Endothelial cell of umbilical vein (primary cell): ENCODE measurements around the gene PLXNB1. TPM values are rescaled to one million over a fixed set of nuclear protein-coding genes. Genes with fewer than 3 reads are reported as not detected.

Experiments
- BruUV-seq: library from RNA; stranded (reverse); fragments of 400-500 nt; replicated peaks from 2 replicates; lab custom pipeline; 2021; lab: Mats Ljungman, UMichigan
- CTCF ChIA-PET: fragments of 300-600, 350-600 bp; sonication (Branson Sonifier 250); formaldehyde crosslinking; loops from one replicate; lab custom pipeline; 2021; ENCODE audit warnings: antibody characterized with exemption, inconsistent platforms; lab: Charles Lee
- POLR2A ChIA-PET: fragments of 300-600, 350-600 bp; sonication (Branson Sonifier 250); formaldehyde crosslinking; loops from one replicate; lab custom pipeline; 2021; ENCODE audit warnings: antibody characterized with exemption, inconsistent platforms; lab: Charles Lee
- DNase-seq: peaks from one replicate; pipeline ENCODE4 v3.0.0-alpha.2; 2011; ENCODE audit warnings: low read depth, low spot score
- FAIRE-seq: peaks from 2 replicates; lab custom pipeline; 2011; peaks lifted over from hg19 to GRCh38; lab: Jason Lieb, UNC
- H2AFZ ChIP-seq: 2 replicates; pipeline ENCODE4 v1.6.0; 2012; ENCODE audit warnings: low read depth, low read length, control low read depth, inconsistent platforms
- H3K27ac ChIP-seq: 2 replicates; pipeline ENCODE4 v1.5.1; 2011; ENCODE audit warnings: low read depth, mild to moderate bottlenecking, control low read depth, low read length, moderate library complexity; ENCODE audit not compliant: insufficient read depth
- H3K27me3 ChIP-seq, 2 experiments: 2 replicates each; pipeline versions ENCODE4 v1.6.0 to v1.6.1; 2011; ENCODE audit warnings: low read length in 2 of 2, mixed read lengths in 1 of 2; ENCODE audit not compliant: control insufficient read depth in 2 of 2, insufficient read depth in 2 of 2
- H3K36me3 ChIP-seq, 2 experiments: 2 replicates in 1 of 2; 3 replicates in 1 of 2; pipeline ENCODE4 v1.5.1; 2011; ENCODE audit warnings: low read length in 2 of 2, mild to moderate bottlenecking in 1 of 2, moderate library complexity in 1 of 2; ENCODE audit not compliant: control insufficient read depth in 2 of 2, insufficient read depth in 2 of 2; ENCODE audit errors: extremely low read depth in 1 of 2
- H3K4me1 ChIP-seq: 3 replicates; pipeline ENCODE4 v1.5.1; 2011; ENCODE audit warnings: mild to moderate bottlenecking, low read length; ENCODE audit not compliant: control insufficient read depth, insufficient read depth; ENCODE audit errors: extremely low read depth
- H3K4me2 ChIP-seq: 2 replicates; pipeline ENCODE4 v1.6.1; 2011; ENCODE audit warnings: low read length, control low read depth, mixed read lengths; ENCODE audit not compliant: insufficient read depth
- H3K4me3 ChIP-seq, 3 experiments: fragments of 200-600 bp in 1 of 3; sonication (generic), shearing (Covaris generic) in 1 of 3; replicated peaks in 1 of 3; 2 replicates each; pipeline ENCODE4 v1.5.1; 2011 to 2016; ENCODE audit warnings: control low read depth in 3 of 3, low read length in 3 of 3, mild to moderate bottlenecking in 2 of 3, inconsistent platforms in 1 of 3, low read depth in 1 of 3, moderate library complexity in 1 of 3; ENCODE audit not compliant: insufficient read depth in 1 of 3
- H3K79me2 ChIP-seq: 2 replicates; pipeline ENCODE4 v1.6.0; 2012; ENCODE audit warnings: low read length, inconsistent platforms; ENCODE audit not compliant: control insufficient read depth, insufficient read depth
- H3K9ac ChIP-seq: replicated peaks from 2 replicates; pipeline ENCODE3; 2011; ENCODE audit warnings: low read length, control low read depth; ENCODE audit not compliant: insufficient read depth; ENCODE audit errors: extremely low read depth
- H3K9me1 ChIP-seq: replicated peaks from 3 replicates; pipeline ENCODE4 v1.6.0; 2011; ENCODE audit warnings: mild to moderate bottlenecking, low read length; ENCODE audit not compliant: control insufficient read depth, insufficient read depth; ENCODE audit errors: extremely low read depth
- H3K9me3 ChIP-seq: replicated peaks from 2 replicates; pipeline ENCODE4 v1.5.1; 2012; ENCODE audit warnings: low read length, inconsistent platforms; ENCODE audit not compliant: control insufficient read depth, insufficient read depth
- H4K20me1 ChIP-seq: replicated peaks from 2 replicates; pipeline ENCODE3; 2011; ENCODE audit warnings: mild to moderate bottlenecking, low read length; ENCODE audit not compliant: control insufficient read depth, insufficient read depth; ENCODE audit errors: extremely low read depth
- CTCF ChIP-seq, 2 donors: IDR thresholded peaks; 1 replicate in 1 of 2; 2 replicates in 1 of 2; pipeline ENCODE4 v1.5.1; 2011; ENCODE audit warnings: low read length in 2 of 2, mild to moderate bottlenecking in 2 of 2, moderate library complexity in 2 of 2, control low read depth in 1 of 2, inconsistent platforms in 1 of 2, low read depth in 1 of 2; ENCODE audit not compliant: insufficient read depth in 1 of 2; ENCODE audit errors: extremely low read depth in 1 of 2
- POLR2A ChIP-seq: IDR thresholded peaks from 2 replicates; pipeline ENCODE4 v1.6.1; 2012; ENCODE audit warnings: low read depth, mild to moderate bottlenecking, control low read depth, low read length
- POLR2AphosphoS5 ChIP-seq: IDR thresholded peaks from 2 replicates; pipeline ENCODE4 v1.6.1; 2012; ENCODE audit warnings: low read depth, mild to moderate bottlenecking, control low read depth, low read length, moderate library complexity; ENCODE audit not compliant: insufficient read depth
- dilution Hi-C: fragments of 300-500 bp; cut with MboI; formaldehyde crosslinking; loops from one replicate; pipeline ENCODE4 v1.15.0; 2019; ENCODE audit warnings: low sequenced_read_pairs; ENCODE audit not compliant: extremely low pct_ligation_motif_present
- intact Hi-C: fragments of 100-400 bp; cut with micrococcal nuclease; formaldehyde crosslinking; loops from one replicate; pipeline ENCODE4 v1.10.0; 2022
- polyA plus RNA-seq, 4 experiments: library from polyadenylated mRNA; depleted of rRNA in 3 of 4; stranded (reverse) in 3 of 4; unstranded in 1 of 4; fragments of >200 nt; gene quantifications; 2 replicates each; pipeline versions ENCODE4 v1.2.1 to v1.2.3, GENCODE V29; 2011 to 2012; ENCODE audit warnings: missing spikeins in 1 of 4
- total RNA-seq: library from RNA; stranded (reverse); gene quantifications from 2 replicates; pipeline ENCODE4 v1.2.3, GENCODE V29; 2021

The PLXNB1 gene
- total and polyA plus RNA-seq, 2 donors (not counting 3 experiments of a cell fraction or from before 2014, with no cell fraction given): 43.1 to 45.2 TPM

- BruUV-seq: no TSS peak
- DNase-seq: no peak
These were observed 34.9 kb upstream of the PLXNB1 start for GRCh38 chr3:48464713-48465221.

More at GRCh38 chr3:48464713-48465221, 34.9 kb upstream of the PLXNB1 start:
- dilution Hi-C loops (no loop called here), intact Hi-C loops (loop anchor here (1.0 to 2.0 kb wide), 10 partner anchors 9 to 222 kb away; partner anchors contain the start of genes ATRIP, CCDC51, SLC26A6 and TMA7)
- Histone ChIP-seq H3K9me3 (no peaks in the 10 kb centered on the region), H3K4me2 (no peak overlapping the region), H3K27me3 (no peaks in the 10 kb centered on the region), H3K27ac (peak overlapping the region; percentile 98), H4K20me1 (no peaks in the 10 kb centered on the region), H3K9ac (peak overlapping the region; percentile 43), H3K4me1 (peaks cover 24% of the 10 kb centered on the region), H2AFZ (no peak overlapping the region), H3K4me3 (no peak overlapping the region), H3K79me2 (peaks cover 31% of the 10 kb centered on the region), H3K9me1 (no peaks in the 10 kb centered on the region), H3K36me3 (peaks cover 2 to 43% of the 10 kb centered on the region in 2 experiments)
- TF ChIP-seq POLR2A (no peak), CTCF (IDR thresholded peaks at IDR 0.05; ENCODE audit: extremely low read depth in 1 of 2, insufficient read depth in 1 of 2, low read depth in 1 of 2, low read length in 2 of 2) (no peak), POLR2AphosphoS5 (no peak)
- FAIRE-seq: no peak
- POLR2A ChIA-PET: no interaction called here
- CTCF ChIA-PET: interaction anchor here (1.0 to 6.2 kb wide), 8 partner anchors 9 to 93 kb away, joined by 3 to 63 read pairs (median 5); partner anchors contain the start of genes PFKFB4 and SHISA5
